Measurements from ENCODE around the gene SYNGR3. TPM values are rescaled to one million over a fixed set of nuclear protein-coding genes. Genes with fewer than 3 reads are reported as not detected.

SYNGR3 gene, protein sequence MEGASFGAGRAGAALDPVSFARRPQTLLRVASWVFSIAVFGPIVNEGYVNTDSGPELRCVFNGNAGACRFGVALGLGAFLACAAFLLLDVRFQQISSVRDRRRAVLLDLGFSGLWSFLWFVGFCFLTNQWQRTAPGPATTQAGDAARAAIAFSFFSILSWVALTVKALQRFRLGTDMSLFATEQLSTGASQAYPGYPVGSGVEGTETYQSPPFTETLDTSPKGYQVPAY
- total RNA-seq: 1 to 10 TPM; 2.1 to 5.6 (median 3.3) TPM

DNA sequence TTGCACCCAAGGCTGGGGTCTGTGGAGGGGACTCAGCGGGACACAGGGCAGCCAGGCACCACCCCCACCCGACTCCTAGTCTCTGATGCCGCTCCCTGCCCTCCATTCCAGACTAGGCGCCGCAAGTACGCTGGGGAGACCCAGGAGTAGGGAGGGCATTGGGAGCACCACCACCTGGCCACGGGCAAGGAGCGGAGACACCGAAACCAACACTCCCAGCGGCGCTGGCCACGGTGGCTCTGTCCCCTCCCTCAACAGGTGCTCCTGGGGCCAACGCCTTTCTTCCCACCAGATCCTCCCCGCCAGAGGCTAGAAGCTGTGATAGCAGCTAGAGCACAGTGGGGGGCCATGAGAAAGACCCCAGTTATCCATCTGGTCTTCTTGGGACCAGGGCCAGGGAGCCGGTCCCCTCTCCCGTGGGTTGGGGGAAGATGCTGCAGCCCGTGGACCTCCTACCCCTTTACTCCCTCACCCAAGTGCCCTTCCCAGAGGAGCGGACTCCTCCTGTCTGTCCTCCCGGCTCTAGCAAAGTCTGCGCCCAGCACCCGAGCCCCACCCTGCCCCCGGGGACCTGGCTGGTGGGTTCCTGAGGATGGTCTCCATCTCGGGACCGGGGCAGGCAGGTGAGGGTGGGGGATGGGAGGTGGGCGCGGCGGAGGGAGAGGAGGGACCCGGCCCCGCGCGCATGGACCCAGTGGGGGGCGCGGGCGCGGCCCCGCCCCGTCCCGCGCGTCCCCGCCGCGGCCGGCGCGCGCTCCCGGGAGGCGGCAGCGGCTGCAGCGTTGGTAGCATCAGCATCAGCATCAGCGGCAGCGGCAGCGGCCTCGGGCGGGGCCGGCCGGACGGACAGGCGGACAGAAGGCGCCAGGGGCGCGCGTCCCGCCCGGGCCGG lies at the start of gene SYNGR3:
Gene SYNGR3 (plus strand): TSS at position 762 of the 892 bp plus-strand sequence. CDS start 133 bp downstream, outside the sequence.
- intact Hi-C loops (cut with DNase I): no loop called here
- no peak for DNase-seq (ENCODE audit: extremely low spot score)
- H3K27ac ChIP-seq (replicated peaks in 1 of 4): no peak within 1 kb of the TSS
- H3K27me3 ChIP-seq: peaks cover 3 to 48% (median 32%) of the 10 kb centered on the region in 4 donors
- WGBS: 17% methylated on average over 2 of the region's 67 CpGs
- H3K4me1 ChIP-seq: peaks cover 38 to 60% (median 53%) of the 10 kb centered on the region in 4 donors
- no peaks in the 10 kb centered on the region for H3K9me3 ChIP-seq
- TF ChIP-seq POLR2A (IDR thresholded peaks at IDR 0.05; ENCODE audit: low read depth) (no peak), EP300 (IDR thresholded peaks at IDR 0.05) (no peak), POLR2AphosphoS5 (IDR thresholded peaks at IDR 0.05) (no peak)
- TF ChIP-seq, protein P1, sequence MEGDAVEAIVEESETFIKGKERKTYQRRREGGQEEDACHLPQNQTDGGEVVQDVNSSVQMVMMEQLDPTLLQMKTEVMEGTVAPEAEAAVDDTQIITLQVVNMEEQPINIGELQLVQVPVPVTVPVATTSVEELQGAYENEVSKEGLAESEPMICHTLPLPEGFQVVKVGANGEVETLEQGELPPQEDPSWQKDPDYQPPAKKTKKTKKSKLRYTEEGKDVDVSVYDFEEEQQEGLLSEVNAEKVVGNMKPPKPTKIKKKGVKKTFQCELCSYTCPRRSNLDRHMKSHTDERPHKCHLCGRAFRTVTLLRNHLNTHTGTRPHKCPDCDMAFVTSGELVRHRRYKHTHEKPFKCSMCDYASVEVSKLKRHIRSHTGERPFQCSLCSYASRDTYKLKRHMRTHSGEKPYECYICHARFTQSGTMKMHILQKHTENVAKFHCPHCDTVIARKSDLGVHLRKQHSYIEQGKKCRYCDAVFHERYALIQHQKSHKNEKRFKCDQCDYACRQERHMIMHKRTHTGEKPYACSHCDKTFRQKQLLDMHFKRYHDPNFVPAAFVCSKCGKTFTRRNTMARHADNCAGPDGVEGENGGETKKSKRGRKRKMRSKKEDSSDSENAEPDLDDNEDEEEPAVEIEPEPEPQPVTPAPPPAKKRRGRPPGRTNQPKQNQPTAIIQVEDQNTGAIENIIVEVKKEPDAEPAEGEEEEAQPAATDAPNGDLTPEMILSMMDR (IDR thresholded peaks at IDR 0.05): no peak
- H3K4me3 ChIP-seq: peak within 1 kb of the TSS; percentile 5 to 51 (median 22)
- peaks cover 11 to 30% (median 23%) of the 10 kb centered on the region in 4 donors for H3K36me3 ChIP-seq

GRCh38 chr16:1940273-1941161 lies 49.3 kb upstream of the SYNGR3 start:
- H3K36me3 ChIP-seq: peaks cover 38 to 49% (median 43%) of the 10 kb centered on the region in 4 donors
- peak overlapping the region in 3 of 4 donors; percentile 81 to 97 (median 94) for H3K27ac ChIP-seq (replicated peaks in 1 of 4)
- no peak overlapping the region for H3K4me3 ChIP-seq
- H3K27me3 ChIP-seq: no peaks in the 10 kb centered on the region
- no peaks in the 10 kb centered on the region for H3K9me3 ChIP-seq
- intact Hi-C loops (cut with DNase I): no loop called here
- TF ChIP-seq POLR2A (IDR thresholded peaks at IDR 0.05; ENCODE audit: low read depth) (no peak), EP300 (IDR thresholded peaks at IDR 0.05) (no peak), POLR2AphosphoS5 (IDR thresholded peaks at IDR 0.05) (no peak)
- TF ChIP-seq, protein P1 (IDR thresholded peaks at IDR 0.05): no peak
- 87% methylated on average over 19 of the region's 23 CpGs for WGBS
- H3K4me1 ChIP-seq: peaks cover 12 to 34% (median 29%) of the 10 kb centered on the region in 4 donors
- no peak for DNase-seq (ENCODE audit: extremely low spot score)

DNA sequence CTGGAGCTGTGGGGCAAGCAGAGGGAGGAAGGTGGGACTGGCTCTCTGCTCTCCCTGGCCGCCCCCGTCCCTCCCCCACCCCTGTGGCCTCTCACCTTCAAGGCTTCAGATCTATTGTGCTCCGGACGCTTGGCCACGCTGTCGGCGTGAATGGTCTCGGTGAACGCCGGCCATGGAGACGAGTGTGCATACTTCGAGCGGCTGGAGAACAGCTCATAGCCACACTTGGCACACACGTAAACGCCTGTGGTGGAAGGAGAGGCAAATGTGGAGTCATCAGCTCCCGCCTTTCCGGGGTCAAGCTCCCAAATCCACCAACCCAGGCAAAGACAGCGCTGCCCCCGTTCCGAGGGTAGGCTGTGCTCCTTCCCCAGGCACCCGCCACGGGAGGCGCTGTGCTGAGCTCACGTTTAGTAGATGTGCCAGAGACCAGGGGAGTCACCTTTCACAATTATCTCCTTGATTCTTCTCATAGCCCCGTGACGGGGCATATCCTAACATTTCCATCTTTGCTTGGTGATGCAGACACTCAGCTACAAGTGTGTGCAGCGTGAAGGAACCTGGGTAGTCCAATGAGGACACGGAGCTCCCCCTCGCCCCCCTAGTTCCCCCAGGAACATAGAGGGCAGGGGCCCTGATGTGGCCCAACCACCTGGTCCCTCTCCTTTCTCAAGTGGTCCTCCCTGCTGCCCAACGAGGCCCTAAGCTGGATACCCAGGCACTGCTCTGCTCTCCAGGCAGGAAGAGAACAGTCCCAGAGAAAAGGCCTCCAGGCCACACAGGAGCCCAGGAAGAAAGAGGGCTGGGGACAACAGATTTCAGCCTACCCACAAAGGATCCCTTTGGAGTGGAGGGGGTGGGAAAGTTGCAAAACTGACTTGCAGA lies 48.4 kb upstream of the SYNGR3 start:
- Histone ChIP-seq H3K4me1 (peaks cover 12 to 34% (median 29%) of the 10 kb centered on the region in 4 donors), H3K4me3 (peak overlapping the region; percentile 76 to 96 (median 84)), H3K9me3 (no peaks in the 10 kb centered on the region), H3K27ac (replicated peaks in 1 of 4) (peak overlapping the region; percentile 81 to 97 (median 94)), H3K27me3 (no peaks in the 10 kb centered on the region), H3K36me3 (peaks cover 38 to 49% (median 43%) of the 10 kb centered on the region in 4 donors)
- TF ChIP-seq POLR2A (IDR thresholded peaks at IDR 0.05; ENCODE audit: low read depth) (no peak), POLR2AphosphoS5 (IDR thresholded peaks at IDR 0.05) (no peak), EP300 (IDR thresholded peaks at IDR 0.05) (no peak)
- TF ChIP-seq, protein P1 (IDR thresholded peaks at IDR 0.05): no peak
- no peak for DNase-seq (ENCODE audit: extremely low spot score)
- intact Hi-C loops (cut with DNase I): no loop called here
- WGBS: 76% methylated on average over 9 of the region's 30 CpGs

Measured in esophagus muscularis mucosa (tissue), 4 donors.